ENCODE results near the gene SLBP. TPM values are rescaled to one million over a fixed set of nuclear protein-coding genes. Genes with fewer than 3 reads are reported as not detected.

The SLBP gene
- total RNA-seq, 1 donor from 2014 or later, result 60.2 TPM

- Mint-ChIP-seq H3K4me1 (no peaks in the 10 kb centered on the region), H3K27me3 (ENCODE audit: low read depth) (no peaks in the 10 kb centered on the region), H3K9me3 (no peaks in the 10 kb centered on the region), H3K27ac (ENCODE audit: unreplicated experiment) (no peak overlapping the region), H3K36me3 (ENCODE audit: low read depth) (peaks cover 10% of the 10 kb centered on the region), H3K4me3 (no peak overlapping the region)
- no peak for TF ChIP-seq CTCF (conservative IDR thresholded peaks at IDR 0.05)
- DNase-seq (ENCODE audit: low read depth, low spot score), result no peak
Measured at GRCh38 chr4:1695913-1696312, 16.2 kb downstream of the SLBP start.

- H3K4me1 Mint-ChIP-seq, result no peaks in the 10 kb centered on the region
- peaks cover 15% of the 10 kb centered on the region for H3K36me3 Mint-ChIP-seq (ENCODE audit: low read depth)
- DNase-seq (ENCODE audit: low read depth, low spot score), result peak; percentile 67
- H3K27ac Mint-ChIP-seq (ENCODE audit: unreplicated experiment), result no peak overlapping the region
- TF ChIP-seq CTCF (conservative IDR thresholded peaks at IDR 0.05), result peak; percentile 97
- H3K9me3 Mint-ChIP-seq, result no peaks in the 10 kb centered on the region
- no peaks in the 10 kb centered on the region for H3K27me3 Mint-ChIP-seq (ENCODE audit: low read depth)
- H3K4me3 Mint-ChIP-seq, result no peak overlapping the region
Measured at GRCh38 chr4:1693131-1693896, 18.8 kb downstream of the SLBP start.

GRCh38 chr4:1691737-1692373 lies 20.3 kb downstream of the SLBP start:
- TF ChIP-seq CTCF (conservative IDR thresholded peaks at IDR 0.05), result no peak
- Mint-ChIP-seq H3K36me3 (ENCODE audit: low read depth) (peaks cover 15% of the 10 kb centered on the region), H3K9me3 (no peaks in the 10 kb centered on the region), H3K4me1 (peaks cover 2% of the 10 kb centered on the region), H3K27ac (ENCODE audit: unreplicated experiment) (no peak overlapping the region), H3K4me3 (no peak overlapping the region), H3K27me3 (ENCODE audit: low read depth) (no peaks in the 10 kb centered on the region)
- no peak for DNase-seq (ENCODE audit: low read depth, low spot score)

- Mint-ChIP-seq H3K9me3 (no peaks in the 10 kb centered on the region), H3K27ac (ENCODE audit: unreplicated experiment) (no peak overlapping the region), H3K36me3 (ENCODE audit: low read depth) (peaks cover 12% of the 10 kb centered on the region), H3K4me3 (no peak overlapping the region), H3K4me1 (peaks cover 4% of the 10 kb centered on the region), H3K27me3 (ENCODE audit: low read depth) (no peaks in the 10 kb centered on the region)
- no peak for DNase-seq (ENCODE audit: low read depth, low spot score)
- TF ChIP-seq CTCF (conservative IDR thresholded peaks at IDR 0.05), result no peak
Measured at GRCh38 chr4:1690698-1691097, 21.4 kb downstream of the SLBP start.

- H3K9me3 Mint-ChIP-seq, result peaks cover 4% of the 10 kb centered on the region
- peaks cover 19% of the 10 kb centered on the region for H3K27me3 Mint-ChIP-seq (ENCODE audit: low read depth)
- DNase-seq (ENCODE audit: low read depth, low spot score), result no peak
- no peak overlapping the region for H3K27ac Mint-ChIP-seq (ENCODE audit: unreplicated experiment)
- peaks cover 14% of the 10 kb centered on the region for H3K4me1 Mint-ChIP-seq
- peaks cover 8% of the 10 kb centered on the region for H3K36me3 Mint-ChIP-seq (ENCODE audit: low read depth)
- peak overlapping the region; percentile 73 for H3K4me3 Mint-ChIP-seq
- TF ChIP-seq CTCF (conservative IDR thresholded peaks at IDR 0.05), result no peak
Measured at GRCh38 chr4:1686440-1687036, 25.6 kb downstream of the SLBP start.
